KMS-11 (cell line): ENCODE measurements around the gene SPOCK3.

ENCODE experiments used
- H2AFZ ChIP-seq: fragments of 200-600 bp; sonication (generic); 2 replicates; pipeline ENCODE4 v1.6.1; 2016; ENCODE audit warnings: antibody characterized with exemption, mixed run types, low read depth
- H3K27ac ChIP-seq: fragments of 200-600 bp; sonication (generic); 2 replicates; pipeline ENCODE4 v1.6.1; 2016; ENCODE audit warnings: mild to moderate bottlenecking, mixed run types
- H3K27me3 ChIP-seq: fragments of 200-600 bp; sonication (generic); 2 replicates; pipeline ENCODE4 v1.6.1; 2017; ENCODE audit warnings: mild to moderate bottlenecking, low read depth, mixed run types, moderate library complexity; ENCODE audit not compliant: insufficient read depth
- H3K36me3 ChIP-seq: fragments of 200-600 bp; sonication (generic); 2 replicates; pipeline ENCODE4 v1.6.1; 2017; ENCODE audit warnings: mild to moderate bottlenecking, mixed run types; ENCODE audit not compliant: insufficient read depth
- H3K4me1 ChIP-seq: fragments of 200-600 bp; sonication (generic); 2 replicates; pipeline ENCODE4 v1.6.1; 2016; ENCODE audit warnings: mild to moderate bottlenecking, low read depth, mixed run types; ENCODE audit not compliant: poor library complexity, severe bottlenecking
- H3K4me2 ChIP-seq: fragments of 200-600 bp; sonication (generic); 2 replicates; pipeline ENCODE4 v1.7.0; 2016; ENCODE audit warnings: mild to moderate bottlenecking, mixed run types
- H3K4me3 ChIP-seq: fragments of 200-600 bp; sonication (generic); IDR thresholded peaks from 2 replicates; pipeline ENCODE4 v1.6.1; 2017; ENCODE audit warnings: low read depth, low read length, mixed read lengths; ENCODE audit not compliant: insufficient read depth
- H3K79me2 ChIP-seq: fragments of 200-600 bp; sonication (generic); 2 replicates; pipeline ENCODE4 v1.6.1; 2016; ENCODE audit warnings: low read depth, mixed run types; ENCODE audit not compliant: insufficient read depth
- H3K9ac ChIP-seq: fragments of 200-600 bp; sonication (generic); 2 replicates; pipeline ENCODE4 v1.6.1; 2016; ENCODE audit warnings: mild to moderate bottlenecking, mixed run types
- H4K20me1 ChIP-seq: fragments of 200-600 bp; sonication (generic); 2 replicates; pipeline ENCODE4 v1.6.1; 2016; ENCODE audit warnings: mild to moderate bottlenecking, mixed run types; ENCODE audit not compliant: insufficient read depth
- CTCF ChIP-seq: fragments of 200-600 bp; sonication (generic); conservative IDR thresholded peaks from 2 replicates; pipeline ENCODE4 v1.6.1; 2017; ENCODE audit warnings: low read depth, mild to moderate bottlenecking, antibody characterized with exemption, low read length, moderate library complexity, mixed read lengths

SPOCK3 gene

GRCh38 chr4:167119392-167119791 is 114.9 kb downstream of the SPOCK3 start:
- H3K79me2 ChIP-seq = no peaks in the 10 kb centered on the region
- no peak overlapping the region for H3K4me3 ChIP-seq
- H3K9ac ChIP-seq = no peak overlapping the region
- H2AFZ ChIP-seq = no peak overlapping the region
- H3K4me1 ChIP-seq = no peaks in the 10 kb centered on the region
- no peaks in the 10 kb centered on the region for H4K20me1 ChIP-seq
- no peaks in the 10 kb centered on the region for H3K27me3 ChIP-seq
- H3K27ac ChIP-seq = no peak overlapping the region
- no peak overlapping the region for H3K4me2 ChIP-seq
- no peak for TF ChIP-seq CTCF
- H3K36me3 ChIP-seq = no peaks in the 10 kb centered on the region

GRCh38 chr4:167117273-167117672 is 117.0 kb downstream of the SPOCK3 start:
- Histone ChIP-seq H3K4me1 (no peaks in the 10 kb centered on the region), H3K9ac (no peak overlapping the region), H4K20me1 (no peaks in the 10 kb centered on the region), H3K27me3 (no peaks in the 10 kb centered on the region), H3K79me2 (no peaks in the 10 kb centered on the region), H3K27ac (no peak overlapping the region), H2AFZ (no peak overlapping the region), H3K4me3 (no peak overlapping the region), H3K4me2 (no peak overlapping the region), H3K36me3 (no peaks in the 10 kb centered on the region)
- TF ChIP-seq CTCF = no peak

- H3K79me2 ChIP-seq = no peaks in the 10 kb centered on the region
Measured at GRCh38 chr4:167114416-167114971, 119.8 kb downstream of the SPOCK3 start.

GRCh38 chr4:167111622-167112021 is 122.7 kb downstream of the SPOCK3 start:
- Histone ChIP-seq H3K9ac (no peak overlapping the region), H3K27me3 (no peaks in the 10 kb centered on the region), H3K4me2 (no peak overlapping the region), H2AFZ (no peak overlapping the region), H3K4me1 (no peaks in the 10 kb centered on the region), H3K79me2 (no peaks in the 10 kb centered on the region), H4K20me1 (no peaks in the 10 kb centered on the region), H3K4me3 (no peak overlapping the region), H3K27ac (no peak overlapping the region), H3K36me3 (no peaks in the 10 kb centered on the region)
- TF ChIP-seq CTCF = no peak

More at GRCh38 chr4:167114416-167114971, 119.8 kb downstream of the SPOCK3 start:
- H3K9ac ChIP-seq = no peak overlapping the region
- no peaks in the 10 kb centered on the region for H3K27me3 ChIP-seq
- no peak overlapping the region for H3K4me2 ChIP-seq
- no peaks in the 10 kb centered on the region for H4K20me1 ChIP-seq
- H3K27ac ChIP-seq = no peak overlapping the region
- TF ChIP-seq CTCF = no peak
- no peaks in the 10 kb centered on the region for H3K36me3 ChIP-seq
- no peak overlapping the region for H3K4me3 ChIP-seq
- H3K4me1 ChIP-seq = no peaks in the 10 kb centered on the region
- H2AFZ ChIP-seq = no peak overlapping the region

GRCh38 chr4:167111092-167111491 is 123.2 kb downstream of the SPOCK3 start:
- Histone ChIP-seq H3K4me1 (no peaks in the 10 kb centered on the region), H3K4me2 (no peak overlapping the region), H3K27me3 (no peaks in the 10 kb centered on the region), H3K27ac (no peak overlapping the region), H3K4me3 (no peak overlapping the region), H3K79me2 (no peaks in the 10 kb centered on the region), H3K36me3 (no peaks in the 10 kb centered on the region), H4K20me1 (no peaks in the 10 kb centered on the region), H2AFZ (no peak overlapping the region), H3K9ac (no peak overlapping the region)
- TF ChIP-seq CTCF = no peak
